Uterus (tissue), 2 donors: ENCODE results near the gene CHCHD1.
"Not testable (repeated sequence)": the region's sequence is repeated elsewhere in the genome, so short reads cannot be mapped to it uniquely, and the experiment has no call there.

ENCODE experiments used
- POLR2A ChIP-seq, 2 donors: fragments of 450-650 bp; IDR thresholded peaks; one replicate each; pipeline ENCODE4 v1.6.1; 2016; ENCODE audit warnings: antibody characterized with exemption in 2 of 2, mild to moderate bottlenecking in 1 of 2, moderate library complexity in 1 of 2
- TF ChIP-seq, protein P1 (sequence below), 4 experiments: fragments of 200-600 bp in 2 of 4; fragments of 450-650 bp in 2 of 4; sonication (generic) in 2 of 4; IDR thresholded peaks; one replicate each; pipeline ENCODE4 v1.5.1; 2016 to 2019; ENCODE audit warnings: antibody characterized with exemption in 4 of 4, mild to moderate bottlenecking in 2 of 4, moderate library complexity in 1 of 4

GRCh38 chr10:73740501-73741254, 41.2 kb upstream of the CHCHD1 start:
- TF ChIP-seq, protein P1, sequence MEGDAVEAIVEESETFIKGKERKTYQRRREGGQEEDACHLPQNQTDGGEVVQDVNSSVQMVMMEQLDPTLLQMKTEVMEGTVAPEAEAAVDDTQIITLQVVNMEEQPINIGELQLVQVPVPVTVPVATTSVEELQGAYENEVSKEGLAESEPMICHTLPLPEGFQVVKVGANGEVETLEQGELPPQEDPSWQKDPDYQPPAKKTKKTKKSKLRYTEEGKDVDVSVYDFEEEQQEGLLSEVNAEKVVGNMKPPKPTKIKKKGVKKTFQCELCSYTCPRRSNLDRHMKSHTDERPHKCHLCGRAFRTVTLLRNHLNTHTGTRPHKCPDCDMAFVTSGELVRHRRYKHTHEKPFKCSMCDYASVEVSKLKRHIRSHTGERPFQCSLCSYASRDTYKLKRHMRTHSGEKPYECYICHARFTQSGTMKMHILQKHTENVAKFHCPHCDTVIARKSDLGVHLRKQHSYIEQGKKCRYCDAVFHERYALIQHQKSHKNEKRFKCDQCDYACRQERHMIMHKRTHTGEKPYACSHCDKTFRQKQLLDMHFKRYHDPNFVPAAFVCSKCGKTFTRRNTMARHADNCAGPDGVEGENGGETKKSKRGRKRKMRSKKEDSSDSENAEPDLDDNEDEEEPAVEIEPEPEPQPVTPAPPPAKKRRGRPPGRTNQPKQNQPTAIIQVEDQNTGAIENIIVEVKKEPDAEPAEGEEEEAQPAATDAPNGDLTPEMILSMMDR (IDR thresholded peaks at IDR 0.05): not testable (repeated sequence)
- not testable (repeated sequence) for TF ChIP-seq POLR2A (IDR thresholded peaks at IDR 0.05)
